HG03095 (cell line): Measurements from ENCODE around the gene PHF21A.
"Not testable (repeated sequence)": the region's sequence is repeated elsewhere in the genome, so short reads cannot be mapped to it uniquely, and the experiment has no call there.

Experiments used
- ATAC-seq: cut with Tn5 transposase; IDR thresholded peaks from one replicate; pipeline ENCODE4 v1.9.1; 2021; ENCODE audit warnings: moderate library complexity; ENCODE audit not compliant: unreplicated experiment

The PHF21A gene

GRCh38 chr11:46036969-46037368, 84.3 kb downstream of the PHF21A start:
- no peak for ATAC-seq

GRCh38 chr11:46036009-46036408, 85.2 kb downstream of the PHF21A start:
- no peak for ATAC-seq

GRCh38 chr11:46034041-46034440, 87.2 kb downstream of the PHF21A start:
- no peak for ATAC-seq

GRCh38 chr11:46026606-46027293, 94.5 kb downstream of the PHF21A start:
- no peak for ATAC-seq

- ATAC-seq = no peak
These were observed 101.1 kb downstream of the PHF21A start for GRCh38 chr11:46020084-46020599.

- no peak for ATAC-seq
These were observed 102.6 kb downstream of the PHF21A start for GRCh38 chr11:46018651-46019050.

- ATAC-seq = no peak
These were observed 103.9 kb downstream of the PHF21A start for GRCh38 chr11:46017341-46017740.

GRCh38 chr11:46015941-46016340, 105.3 kb downstream of the PHF21A start:
- ATAC-seq = no peak

GRCh38 chr11:46014168-46014567, 107.1 kb downstream of the PHF21A start:
- ATAC-seq = not testable (repeated sequence)

GRCh38 chr11:46012185-46012584, 109.1 kb downstream of the PHF21A start:
- ATAC-seq = no peak

- no peak for ATAC-seq
These were observed 111.2 kb downstream of the PHF21A start for GRCh38 chr11:46010100-46010499.

- ATAC-seq = no peak
These were observed 111.6 kb downstream of the PHF21A start for GRCh38 chr11:46009647-46010046.

- no peak for ATAC-seq
These were observed 114.7 kb downstream of the PHF21A start for GRCh38 chr11:46006418-46007070.

- ATAC-seq = no peak
These were observed 117.7 kb downstream of the PHF21A start for GRCh38 chr11:46003572-46003971.

GRCh38 chr11:46002189-46002588, 119.1 kb downstream of the PHF21A start:
- ATAC-seq = no peak

- no peak for ATAC-seq
These were observed 119.8 kb downstream of the PHF21A start for GRCh38 chr11:46001448-46001914.

- ATAC-seq = no peak
These were observed 123.7 kb downstream of the PHF21A start for GRCh38 chr11:45997599-45997998.

- ATAC-seq = no peak
These were observed 125.9 kb downstream of the PHF21A start for GRCh38 chr11:45995342-45995734.

- no peak for ATAC-seq
These were observed 126.6 kb downstream of the PHF21A start for GRCh38 chr11:45994371-45995341.

- no peak for ATAC-seq
These were observed 127.7 kb downstream of the PHF21A start for GRCh38 chr11:45993531-45994001.

- ATAC-seq = no peak
These were observed 132.3 kb downstream of the PHF21A start for GRCh38 chr11:45988921-45989320.
